ENCODE results near the gene ADAT3.

DNA sequence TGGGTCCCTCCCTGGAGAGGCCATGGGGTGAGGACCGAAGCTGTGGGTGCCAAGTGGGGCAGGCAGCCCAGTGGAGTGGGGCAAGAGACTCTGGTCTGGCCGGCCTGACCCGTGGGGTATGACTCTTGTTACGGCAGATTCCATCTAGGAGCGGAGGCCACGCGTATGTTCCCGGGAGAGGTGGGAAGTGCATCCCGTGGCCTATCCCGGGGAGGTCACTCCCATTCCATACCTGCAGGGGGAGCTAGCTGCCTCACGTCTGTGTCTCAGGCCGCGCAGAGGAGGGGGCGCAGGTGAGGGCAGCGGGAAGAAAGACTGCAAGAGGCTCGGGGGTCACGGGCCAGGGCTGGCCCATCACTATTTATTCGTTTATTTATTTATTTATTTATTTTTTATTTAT lies 40.7 kb downstream of the ADAT3 start:
- TF ChIP-seq POLR2A (IDR thresholded peaks at IDR 0.05), result no peak
- TF ChIP-seq, protein P1, sequence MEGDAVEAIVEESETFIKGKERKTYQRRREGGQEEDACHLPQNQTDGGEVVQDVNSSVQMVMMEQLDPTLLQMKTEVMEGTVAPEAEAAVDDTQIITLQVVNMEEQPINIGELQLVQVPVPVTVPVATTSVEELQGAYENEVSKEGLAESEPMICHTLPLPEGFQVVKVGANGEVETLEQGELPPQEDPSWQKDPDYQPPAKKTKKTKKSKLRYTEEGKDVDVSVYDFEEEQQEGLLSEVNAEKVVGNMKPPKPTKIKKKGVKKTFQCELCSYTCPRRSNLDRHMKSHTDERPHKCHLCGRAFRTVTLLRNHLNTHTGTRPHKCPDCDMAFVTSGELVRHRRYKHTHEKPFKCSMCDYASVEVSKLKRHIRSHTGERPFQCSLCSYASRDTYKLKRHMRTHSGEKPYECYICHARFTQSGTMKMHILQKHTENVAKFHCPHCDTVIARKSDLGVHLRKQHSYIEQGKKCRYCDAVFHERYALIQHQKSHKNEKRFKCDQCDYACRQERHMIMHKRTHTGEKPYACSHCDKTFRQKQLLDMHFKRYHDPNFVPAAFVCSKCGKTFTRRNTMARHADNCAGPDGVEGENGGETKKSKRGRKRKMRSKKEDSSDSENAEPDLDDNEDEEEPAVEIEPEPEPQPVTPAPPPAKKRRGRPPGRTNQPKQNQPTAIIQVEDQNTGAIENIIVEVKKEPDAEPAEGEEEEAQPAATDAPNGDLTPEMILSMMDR (IDR thresholded peaks at IDR 0.05), result peak; percentile 44 to 61 (median 56)
